ENCODE results near the gene HOXB8. TPM values are rescaled to one million over a fixed set of nuclear protein-coding genes. Genes with fewer than 3 reads are reported as not detected.

HOXB8 gene
- total RNA-seq, 1 donor from 2014 or later: not detected

DNA sequence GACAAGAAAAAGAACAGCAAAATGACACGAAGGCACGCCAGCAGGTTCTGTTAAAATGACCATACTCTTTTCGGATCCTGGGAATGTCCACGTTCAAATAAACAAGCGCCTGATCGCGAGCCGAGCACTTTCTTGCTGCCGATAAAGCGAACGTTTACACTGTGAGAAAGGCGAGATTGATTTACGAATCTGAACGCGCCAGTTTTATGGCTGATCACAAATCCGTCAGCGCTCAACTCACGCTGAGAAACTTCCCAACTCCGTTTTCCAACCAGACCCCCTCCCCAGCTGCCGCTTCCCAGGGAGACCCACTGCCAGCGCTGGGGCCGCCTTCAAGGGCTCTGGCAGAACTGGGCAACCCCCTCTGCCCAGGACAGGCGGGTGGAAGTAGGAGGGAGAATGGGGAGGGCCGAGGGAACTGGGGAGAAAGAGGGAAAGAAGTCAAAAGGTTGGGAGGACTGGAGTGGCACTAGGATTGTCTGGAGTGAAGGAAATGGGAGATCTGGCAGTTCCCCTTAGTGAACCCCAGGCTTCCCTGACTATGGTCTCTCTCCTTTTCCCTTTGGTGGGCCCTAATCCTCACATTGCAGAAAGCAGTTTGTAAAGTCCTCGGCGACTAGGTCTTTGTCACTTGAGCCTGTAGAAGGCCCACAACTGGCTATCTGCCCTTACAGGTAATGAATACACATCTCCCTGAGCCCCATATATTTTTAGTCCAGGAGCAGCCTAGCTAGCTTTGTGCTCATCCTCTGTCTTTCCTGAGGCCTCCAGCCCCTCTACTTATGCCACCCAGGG is 43.9 kb downstream of the HOXB8 start:
- Histone ChIP-seq H3K4me1 (ENCODE audit: insufficient read depth, low read length) (peaks cover 34% of the 10 kb centered on the region), H3K9me3 (ENCODE audit: insufficient read depth, low read depth, low read length) (no peaks in the 10 kb centered on the region), H3K36me3 (ENCODE audit: insufficient read depth, low read length) (no peaks in the 10 kb centered on the region), H3K27me3 (ENCODE audit: insufficient read depth, low read length) (peaks cover 96% of the 10 kb centered on the region), H3K4me2 (ENCODE audit: low read length) (peak overlapping the region; percentile 80), H4K20me1 (ENCODE audit: insufficient read depth, low read length) (no peaks in the 10 kb centered on the region), H2AFZ (ENCODE audit: low read depth, low read length) (no peak overlapping the region), H3K9ac (ENCODE audit: low read length) (peak overlapping the region; percentile 82), H3K79me2 (ENCODE audit: insufficient read depth, low read length) (peaks cover 88% of the 10 kb centered on the region), H3K27ac (ENCODE audit: low read depth, low read length) (peak overlapping the region; percentile 77), H3K4me3 (ENCODE audit: insufficient read depth, low read depth, low read length) (peak overlapping the region; percentile 19)
- H3K27me3 Mint-ChIP-seq (ENCODE audit: low read depth, unreplicated experiment): peaks cover 11% of the 10 kb centered on the region
- FAIRE-seq: no peak
- H3K4me1 Mint-ChIP-seq (ENCODE audit: low read depth, unreplicated experiment): no peaks in the 10 kb centered on the region
- no peak overlapping the region for H3K4me3 Mint-ChIP-seq (ENCODE audit: unreplicated experiment)
- peaks cover 13% of the 10 kb centered on the region for H3K9me3 Mint-ChIP-seq (ENCODE audit: unreplicated experiment)
- H3K27ac Mint-ChIP-seq (ENCODE audit: unreplicated experiment): no peak overlapping the region
- TF ChIP-seq EZH2 (IDR thresholded peaks at IDR 0.05; ENCODE audit: insufficient read depth, low read length): no peak
- TF ChIP-seq, protein P1, sequence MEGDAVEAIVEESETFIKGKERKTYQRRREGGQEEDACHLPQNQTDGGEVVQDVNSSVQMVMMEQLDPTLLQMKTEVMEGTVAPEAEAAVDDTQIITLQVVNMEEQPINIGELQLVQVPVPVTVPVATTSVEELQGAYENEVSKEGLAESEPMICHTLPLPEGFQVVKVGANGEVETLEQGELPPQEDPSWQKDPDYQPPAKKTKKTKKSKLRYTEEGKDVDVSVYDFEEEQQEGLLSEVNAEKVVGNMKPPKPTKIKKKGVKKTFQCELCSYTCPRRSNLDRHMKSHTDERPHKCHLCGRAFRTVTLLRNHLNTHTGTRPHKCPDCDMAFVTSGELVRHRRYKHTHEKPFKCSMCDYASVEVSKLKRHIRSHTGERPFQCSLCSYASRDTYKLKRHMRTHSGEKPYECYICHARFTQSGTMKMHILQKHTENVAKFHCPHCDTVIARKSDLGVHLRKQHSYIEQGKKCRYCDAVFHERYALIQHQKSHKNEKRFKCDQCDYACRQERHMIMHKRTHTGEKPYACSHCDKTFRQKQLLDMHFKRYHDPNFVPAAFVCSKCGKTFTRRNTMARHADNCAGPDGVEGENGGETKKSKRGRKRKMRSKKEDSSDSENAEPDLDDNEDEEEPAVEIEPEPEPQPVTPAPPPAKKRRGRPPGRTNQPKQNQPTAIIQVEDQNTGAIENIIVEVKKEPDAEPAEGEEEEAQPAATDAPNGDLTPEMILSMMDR (IDR thresholded peaks at IDR 0.05; ENCODE audit: insufficient read depth, low read depth, low read length): no peak
- no peak for DNase-seq (ENCODE audit: low read depth)
- H3K36me3 Mint-ChIP-seq (ENCODE audit: low read depth, unreplicated experiment): no peaks in the 10 kb centered on the region

DNA sequence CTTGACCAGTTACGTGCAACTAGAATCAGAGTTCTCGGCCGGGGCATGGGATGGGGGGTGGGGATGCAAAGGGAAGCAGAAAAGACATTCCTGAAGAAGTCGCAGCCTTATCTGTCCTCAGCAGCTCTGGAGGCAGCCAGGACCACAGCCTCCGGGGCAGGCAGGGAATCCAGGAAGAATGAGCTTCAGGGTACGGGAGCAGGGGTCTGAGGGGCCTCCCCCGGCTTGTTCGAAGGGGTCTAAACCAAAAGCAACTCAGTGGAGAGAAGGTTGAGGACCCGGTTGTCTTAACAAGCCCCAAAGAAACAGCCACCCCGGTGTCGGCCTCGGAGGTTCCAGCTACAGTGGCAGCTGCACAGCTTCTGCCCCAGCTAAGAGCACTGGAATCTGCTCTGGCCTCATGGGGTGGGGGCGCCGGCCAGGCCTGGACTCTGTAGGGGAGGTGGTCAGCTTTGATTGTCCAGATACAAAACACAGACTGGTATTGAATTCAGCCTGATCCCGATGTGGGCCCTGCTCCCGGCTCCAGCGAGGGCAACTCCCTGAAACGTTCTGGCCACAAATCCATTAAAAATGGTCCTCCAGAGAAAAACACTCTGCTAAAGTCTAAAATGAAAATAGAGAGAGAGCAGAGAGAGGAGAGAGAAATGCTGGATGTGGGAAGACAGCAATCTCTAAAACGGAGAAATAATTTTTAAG is 44.6 kb downstream of the HOXB8 start:
- H3K9me3 ChIP-seq (ENCODE audit: insufficient read depth, low read depth, low read length): no peaks in the 10 kb centered on the region
- peak overlapping the region; percentile 77 for H3K27ac ChIP-seq (ENCODE audit: low read depth, low read length)
- peaks cover 96% of the 10 kb centered on the region for H3K27me3 ChIP-seq (ENCODE audit: insufficient read depth, low read length)
- peaks cover 31% of the 10 kb centered on the region for H3K4me1 ChIP-seq (ENCODE audit: insufficient read depth, low read length)
- H3K4me3 Mint-ChIP-seq (ENCODE audit: unreplicated experiment): no peak overlapping the region
- H3K27me3 Mint-ChIP-seq (ENCODE audit: low read depth, unreplicated experiment): peaks cover 5% of the 10 kb centered on the region
- peak overlapping the region; percentile 82 for H3K9ac ChIP-seq (ENCODE audit: low read length)
- H3K79me2 ChIP-seq (ENCODE audit: insufficient read depth, low read length): peaks cover 92% of the 10 kb centered on the region
- no peak overlapping the region for H3K27ac Mint-ChIP-seq (ENCODE audit: unreplicated experiment)
- no peaks in the 10 kb centered on the region for H3K36me3 Mint-ChIP-seq (ENCODE audit: low read depth, unreplicated experiment)
- peak overlapping the region; percentile 80 for H3K4me2 ChIP-seq (ENCODE audit: low read length)
- no peaks in the 10 kb centered on the region for H3K4me1 Mint-ChIP-seq (ENCODE audit: low read depth, unreplicated experiment)
- FAIRE-seq (no peak), DNase-seq (ENCODE audit: low read depth) (no peak)
- TF ChIP-seq, protein P1 (IDR thresholded peaks at IDR 0.05; ENCODE audit: insufficient read depth, low read depth, low read length): no peak
- TF ChIP-seq EZH2 (IDR thresholded peaks at IDR 0.05; ENCODE audit: insufficient read depth, low read length): peak; percentile 42
- no peak overlapping the region for H2AFZ ChIP-seq (ENCODE audit: low read depth, low read length)
- H3K4me3 ChIP-seq (ENCODE audit: insufficient read depth, low read depth, low read length): peak overlapping the region; percentile 19
- H3K36me3 ChIP-seq (ENCODE audit: insufficient read depth, low read length): no peaks in the 10 kb centered on the region
- peaks cover 9% of the 10 kb centered on the region for H3K9me3 Mint-ChIP-seq (ENCODE audit: unreplicated experiment)
- no peaks in the 10 kb centered on the region for H4K20me1 ChIP-seq (ENCODE audit: insufficient read depth, low read length)

All from astrocyte (in vitro differentiated cells and primary cell).